Rectal smooth muscle tissue (tissue), 1 donor: ENCODE results near the gene SLC39A6.

Experiments used
- H3K27ac ChIP-seq: one replicate; pipeline ENCODE4 v1.7.0; 2013; ENCODE audit warnings: low read depth, low read length, inconsistent platforms
- H3K27me3 ChIP-seq: one replicate; pipeline ENCODE4 v1.7.0; 2013; ENCODE audit warnings: low read length; ENCODE audit not compliant: control insufficient read depth, insufficient read depth
- H3K36me3 ChIP-seq: one replicate; pipeline ENCODE4 v1.7.0; 2013; ENCODE audit warnings: low read length; ENCODE audit not compliant: control insufficient read depth, insufficient read depth
- H3K4me1 ChIP-seq: one replicate; pipeline ENCODE4 v1.7.0; 2013; ENCODE audit warnings: low read length; ENCODE audit not compliant: control insufficient read depth, insufficient read depth
- H3K4me3 ChIP-seq: one replicate; pipeline ENCODE4 v1.7.0; 2013; ENCODE audit warnings: low read length
- H3K9ac ChIP-seq: one replicate; pipeline ENCODE4 v1.7.0; 2013; ENCODE audit warnings: low read length

The SLC39A6 gene

DNA sequence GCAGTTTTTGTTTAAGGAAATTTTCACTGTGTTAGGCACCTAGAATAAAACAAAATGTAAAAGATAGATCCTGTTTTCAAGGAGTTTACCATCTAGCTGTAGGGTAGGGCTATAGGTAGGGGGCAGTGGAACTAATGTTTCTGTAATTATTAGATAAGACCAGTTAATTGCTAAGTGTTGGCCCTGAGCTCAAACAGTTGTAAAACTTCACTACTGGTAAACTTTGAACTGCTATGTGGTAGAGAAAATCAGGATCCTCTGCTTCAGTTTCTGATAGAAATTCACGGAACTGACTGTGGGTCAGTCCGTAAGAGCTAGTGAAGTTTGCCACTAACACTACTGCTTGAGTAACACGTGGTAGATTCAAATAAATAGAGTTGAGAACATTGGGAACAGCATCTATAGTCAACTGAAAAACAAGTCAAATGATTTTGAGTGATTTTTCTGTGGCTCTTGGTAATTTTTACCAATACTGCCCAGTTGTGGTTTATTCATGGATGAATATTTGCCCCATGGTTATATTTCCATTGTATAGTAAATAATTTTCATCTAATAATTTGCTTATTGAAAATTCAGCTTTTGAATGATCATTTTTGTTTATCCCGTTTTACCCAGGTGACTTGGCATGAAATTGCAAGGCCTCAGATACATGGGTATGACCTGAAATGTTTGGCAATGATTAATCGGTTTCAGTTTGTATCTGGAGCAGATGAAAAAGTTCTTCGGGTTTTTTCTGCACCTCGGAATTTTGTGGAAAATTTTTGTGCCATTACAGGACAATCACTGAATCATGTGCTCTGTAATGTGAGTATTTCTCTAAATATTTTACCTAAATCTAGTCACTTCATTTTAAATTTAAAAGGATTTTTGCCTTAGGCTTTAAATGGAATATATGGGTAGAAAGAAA, 27.0 kb upstream of the SLC39A6 start:
- H3K4me3 ChIP-seq: no peak overlapping the region
- H3K27ac ChIP-seq: no peak overlapping the region
- H3K4me1 ChIP-seq: no peaks in the 10 kb centered on the region
- peaks cover 18% of the 10 kb centered on the region for H3K36me3 ChIP-seq
- H3K27me3 ChIP-seq: no peaks in the 10 kb centered on the region
- H3K9ac ChIP-seq: no peak overlapping the region

GRCh38 chr18:36153771-36154170, 24.6 kb upstream of the SLC39A6 start:
- Histone ChIP-seq H3K9ac (no peak overlapping the region), H3K27ac (no peak overlapping the region), H3K4me1 (no peaks in the 10 kb centered on the region), H3K36me3 (peaks cover 19% of the 10 kb centered on the region), H3K4me3 (no peak overlapping the region), H3K27me3 (no peaks in the 10 kb centered on the region)

- no peaks in the 10 kb centered on the region for H3K4me1 ChIP-seq
- no peak overlapping the region for H3K4me3 ChIP-seq
- no peaks in the 10 kb centered on the region for H3K27me3 ChIP-seq
- H3K36me3 ChIP-seq: peaks cover 19% of the 10 kb centered on the region
- no peak overlapping the region for H3K27ac ChIP-seq
- no peak overlapping the region for H3K9ac ChIP-seq
These were observed 24.1 kb upstream of the SLC39A6 start for GRCh38 chr18:36153203-36153602.

DNA sequence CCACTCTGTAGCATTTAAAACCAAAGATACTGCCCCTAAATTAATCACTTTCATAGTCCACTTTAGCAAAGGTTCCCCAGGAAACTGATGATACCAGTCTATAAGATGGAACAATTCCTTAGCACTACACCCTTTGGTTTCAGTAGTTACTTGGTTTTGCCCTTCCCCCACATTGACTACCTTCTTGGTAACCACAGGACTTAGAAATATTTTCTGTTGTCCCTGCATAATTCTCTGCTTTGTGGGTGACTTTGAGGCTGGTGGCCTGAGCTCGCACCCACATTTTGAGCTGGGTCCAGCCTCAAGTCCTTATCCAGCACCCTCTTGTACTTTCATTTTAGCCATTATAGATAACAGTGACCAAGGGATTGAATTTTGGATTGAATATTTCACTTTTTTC, 23.6 kb upstream of the SLC39A6 start:
- no peak overlapping the region for H3K4me3 ChIP-seq
- no peak overlapping the region for H3K27ac ChIP-seq
- no peaks in the 10 kb centered on the region for H3K27me3 ChIP-seq
- peaks cover 19% of the 10 kb centered on the region for H3K36me3 ChIP-seq
- no peak overlapping the region for H3K9ac ChIP-seq
- H3K4me1 ChIP-seq: no peaks in the 10 kb centered on the region

GRCh38 chr18:36149514-36150289, 20.6 kb upstream of the SLC39A6 start:
- Histone ChIP-seq H3K4me3 (no peak overlapping the region), H3K36me3 (peaks cover 23% of the 10 kb centered on the region), H3K27me3 (no peaks in the 10 kb centered on the region), H3K9ac (no peak overlapping the region), H3K4me1 (no peaks in the 10 kb centered on the region), H3K27ac (no peak overlapping the region)

DNA sequence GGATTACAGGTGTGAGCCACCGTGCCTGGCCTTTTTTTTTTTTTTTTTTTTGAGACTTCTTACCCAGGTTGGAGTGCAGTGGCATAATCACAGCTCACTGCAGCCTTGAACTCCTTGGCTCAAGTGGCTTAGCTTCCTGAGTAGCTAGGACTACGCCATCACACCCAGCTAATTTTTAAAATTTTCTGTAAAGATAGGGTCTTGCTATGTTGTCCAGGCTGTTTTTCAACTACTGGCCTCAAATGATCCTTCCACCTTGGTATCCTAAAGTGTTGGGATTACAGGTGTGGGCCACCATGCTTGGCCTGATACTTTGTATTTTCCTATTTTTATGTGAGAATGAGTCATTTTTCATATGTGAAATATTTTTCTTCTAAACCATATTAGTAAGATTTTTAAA, 14.3 kb upstream of the SLC39A6 start:
- Histone ChIP-seq H3K4me1 (no peaks in the 10 kb centered on the region), H3K4me3 (no peak overlapping the region), H3K27me3 (no peaks in the 10 kb centered on the region), H3K9ac (no peak overlapping the region), H3K27ac (no peak overlapping the region), H3K36me3 (peaks cover 24% of the 10 kb centered on the region)

- H3K36me3 ChIP-seq: peaks cover 24% of the 10 kb centered on the region
- no peak overlapping the region for H3K27ac ChIP-seq
- H3K4me1 ChIP-seq: no peaks in the 10 kb centered on the region
- H3K9ac ChIP-seq: no peak overlapping the region
- no peaks in the 10 kb centered on the region for H3K27me3 ChIP-seq
- no peak overlapping the region for H3K4me3 ChIP-seq
These were observed 13.6 kb upstream of the SLC39A6 start for GRCh38 chr18:36142751-36143150.

- Histone ChIP-seq H3K27ac (no peak overlapping the region), H3K9ac (no peak overlapping the region), H3K4me3 (no peak overlapping the region), H3K4me1 (no peaks in the 10 kb centered on the region), H3K27me3 (no peaks in the 10 kb centered on the region), H3K36me3 (peaks cover 24% of the 10 kb centered on the region)
These were observed 12.4 kb upstream of the SLC39A6 start for GRCh38 chr18:36141576-36141975.

DNA sequence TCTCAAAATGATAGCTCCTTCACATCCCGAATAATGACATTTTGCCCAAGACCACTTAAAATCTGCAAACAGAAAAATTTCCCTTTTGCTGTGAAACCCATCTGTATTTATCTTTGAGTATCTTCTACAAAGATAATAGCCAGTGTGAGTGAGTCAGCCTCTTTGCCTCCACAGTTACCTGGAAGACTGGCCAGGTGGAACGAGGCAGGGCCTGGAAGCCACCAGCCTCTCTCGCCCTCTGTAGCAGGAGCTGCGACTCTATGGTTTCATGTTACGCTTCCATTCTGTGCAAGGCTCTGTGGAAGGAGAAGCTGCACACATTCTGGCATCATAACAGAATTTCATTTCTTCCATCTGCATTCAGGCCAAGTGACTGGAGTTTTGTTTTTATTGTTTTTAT, 10.1 kb upstream of the SLC39A6 start:
- no peaks in the 10 kb centered on the region for H3K4me1 ChIP-seq
- no peak overlapping the region for H3K4me3 ChIP-seq
- no peak overlapping the region for H3K27ac ChIP-seq
- peaks cover 14% of the 10 kb centered on the region for H3K36me3 ChIP-seq
- H3K27me3 ChIP-seq: no peaks in the 10 kb centered on the region
- no peak overlapping the region for H3K9ac ChIP-seq

GRCh38 chr18:36135264-36135663, 6.1 kb upstream of the SLC39A6 start:
- H3K27ac ChIP-seq: no peak overlapping the region
- no peaks in the 10 kb centered on the region for H3K27me3 ChIP-seq

GRCh38 chr18:36132756-36133155, 3.6 kb upstream of the SLC39A6 start:
- Histone ChIP-seq H3K4me1 (peaks cover 9% of the 10 kb centered on the region), H3K27me3 (no peaks in the 10 kb centered on the region), H3K4me3 (no peak overlapping the region), H3K9ac (no peak overlapping the region), H3K36me3 (peaks cover 2% of the 10 kb centered on the region), H3K27ac (no peak overlapping the region)

More at GRCh38 chr18:36135264-36135663, 6.1 kb upstream of the SLC39A6 start:
- H3K36me3 ChIP-seq: peaks cover 10% of the 10 kb centered on the region
- H3K9ac ChIP-seq: no peak overlapping the region
- H3K4me3 ChIP-seq: no peak overlapping the region
- peaks cover 4% of the 10 kb centered on the region for H3K4me1 ChIP-seq

- no peaks in the 10 kb centered on the region for H3K27me3 ChIP-seq
- no peak overlapping the region for H3K9ac ChIP-seq
- no peaks in the 10 kb centered on the region for H3K36me3 ChIP-seq
- H3K4me1 ChIP-seq: peaks cover 10% of the 10 kb centered on the region
- H3K27ac ChIP-seq: no peak overlapping the region
- no peak overlapping the region for H3K4me3 ChIP-seq
These were observed 2.7 kb upstream of the SLC39A6 start for GRCh38 chr18:36131692-36132483.
